H9 (cell line): ENCODE measurements around the gene GNE. TPM values are rescaled to one million over a fixed set of nuclear protein-coding genes. Genes with fewer than 3 reads are reported as not detected.
"Not testable (repeated sequence)": the region's sequence is repeated elsewhere in the genome, so short reads cannot be mapped to it uniquely, and the experiment has no call there.

Source experiments
- DNase-seq: peaks from one replicate; pipeline ENCODE4 v3.0.0-alpha.2; 2017
- H2AFZ ChIP-seq: one replicate; pipeline ENCODE4 v1.6.1; 2013; ENCODE audit warnings: mild to moderate bottlenecking, low read length, control low read depth, moderate library complexity
- H2AK5ac ChIP-seq: 2 replicates; pipeline ENCODE4 v1.6.1; 2013; ENCODE audit warnings: low read length, control low read depth, mixed read lengths; ENCODE audit not compliant: insufficient read length
- H2BK120ac ChIP-seq: one replicate; pipeline ENCODE4 v1.6.1; 2013; ENCODE audit warnings: low read depth, mild to moderate bottlenecking, low read length, control low read depth, inconsistent platforms; ENCODE audit not compliant: poor library complexity, severe bottlenecking
- H2BK12ac ChIP-seq: 2 replicates; pipeline ENCODE4 v1.6.1; 2013; ENCODE audit warnings: low read length, control low read depth, mixed read lengths, low read depth; ENCODE audit not compliant: insufficient read length
- H2BK15ac ChIP-seq: 2 replicates; pipeline ENCODE4 v1.6.1; 2013; ENCODE audit warnings: low read depth, low read length, control low read depth
- H2BK20ac ChIP-seq: one replicate; pipeline ENCODE4 v1.6.1; 2013; ENCODE audit warnings: low read depth, mild to moderate bottlenecking, low read length, control low read depth, inconsistent platforms; ENCODE audit not compliant: poor library complexity, severe bottlenecking
- H2BK5ac ChIP-seq: 2 replicates; pipeline ENCODE4 v1.6.1; 2013; ENCODE audit warnings: low read length, control low read depth, mixed read lengths; ENCODE audit not compliant: insufficient read length
- H3K14ac ChIP-seq: 2 replicates; pipeline ENCODE4 v1.6.1; 2013; ENCODE audit warnings: low read length, control low read depth; ENCODE audit not compliant: insufficient read depth
- H3K18ac ChIP-seq: 2 replicates; pipeline ENCODE4 v1.6.1; 2013; ENCODE audit warnings: low read depth, mild to moderate bottlenecking, mixed read lengths, low read length, control low read depth; ENCODE audit not compliant: insufficient read length
- H3K23ac ChIP-seq: 2 replicates; pipeline ENCODE4 v1.6.1; 2013; ENCODE audit warnings: low read length, control low read depth, mixed read lengths, low read depth; ENCODE audit not compliant: insufficient read length
- H3K23me2 ChIP-seq: 2 replicates; pipeline ENCODE4 v1.6.1; 2013; ENCODE audit warnings: low read depth, mild to moderate bottlenecking, mixed read lengths, low read length, control low read depth; ENCODE audit not compliant: insufficient read length, poor library complexity, severe bottlenecking
- H3K27ac ChIP-seq: 2 replicates; pipeline ENCODE4 v1.5.1; 2013; ENCODE audit warnings: low read length, control low read depth, mixed read lengths, low read depth; ENCODE audit not compliant: insufficient read length
- H3K27me3 ChIP-seq: 2 replicates; pipeline ENCODE4 v1.6.1; 2013; ENCODE audit warnings: low read length, control low read depth, inconsistent platforms; ENCODE audit not compliant: insufficient read depth
- H3K4ac ChIP-seq: 2 replicates; pipeline ENCODE4 v1.6.1; 2013; ENCODE audit warnings: low read depth, mild to moderate bottlenecking, control low read depth, inconsistent platforms, low read length, moderate library complexity
- H3K4me1 ChIP-seq: 2 replicates; pipeline ENCODE4 v1.6.1; 2013; ENCODE audit warnings: low read length, control low read depth, inconsistent platforms; ENCODE audit not compliant: insufficient read depth
- H3K4me2 ChIP-seq: 2 replicates; pipeline ENCODE4 v1.6.1; 2013; ENCODE audit warnings: low read length, control low read depth, mixed read lengths; ENCODE audit not compliant: insufficient read length, insufficient read depth
- H3K56ac ChIP-seq: 2 replicates; pipeline ENCODE4 v1.6.1; 2013; ENCODE audit warnings: low read depth, mild to moderate bottlenecking, mixed read lengths, low read length, control low read depth; ENCODE audit not compliant: insufficient read length
- H3K79me1 ChIP-seq: 2 replicates; pipeline ENCODE4 v1.6.1; 2013; ENCODE audit warnings: low read depth, mild to moderate bottlenecking, moderate library complexity, low read length, control low read depth, inconsistent platforms; ENCODE audit not compliant: insufficient read depth, poor library complexity, severe bottlenecking
- H3K79me2 ChIP-seq: 2 replicates; pipeline ENCODE4 v1.6.1; 2013; ENCODE audit warnings: low read length, control low read depth, inconsistent platforms; ENCODE audit not compliant: insufficient read depth
- H3K9ac ChIP-seq: 2 replicates; pipeline ENCODE4 v1.6.1; 2013; ENCODE audit warnings: low read length, control low read depth, mixed read lengths; ENCODE audit not compliant: insufficient read length; ENCODE audit errors: extremely low read depth
- H3K9me3 ChIP-seq: one replicate; pipeline ENCODE4 v1.6.1; 2013; ENCODE audit warnings: low read depth, low read length, inconsistent platforms; ENCODE audit not compliant: control insufficient read depth
- H3T11ph ChIP-seq: one replicate; pipeline ENCODE4 v1.6.1; 2013; ENCODE audit warnings: mild to moderate bottlenecking, low read length, control low read depth, inconsistent platforms
- H4K20me1 ChIP-seq: one replicate; pipeline ENCODE4 v1.6.1; 2013; ENCODE audit not compliant: control insufficient read depth, insufficient read length, insufficient read depth
- H4K5ac ChIP-seq: 2 replicates; pipeline ENCODE4 v1.6.1; 2013; ENCODE audit warnings: low read depth, mild to moderate bottlenecking, mixed read lengths, low read length, control low read depth; ENCODE audit not compliant: insufficient read length
- H4K8ac ChIP-seq: replicated peaks from 2 replicates; pipeline ENCODE4 v1.6.1; 2013; ENCODE audit warnings: low read length, control low read depth, mixed read lengths, low read depth; ENCODE audit not compliant: insufficient read length
- H4K91ac ChIP-seq: 2 replicates; pipeline ENCODE4 v1.6.1; 2013; ENCODE audit warnings: low read depth, mild to moderate bottlenecking, moderate library complexity, mixed read lengths, low read length, control low read depth; ENCODE audit not compliant: insufficient read length
- H3K27ac Mint-ChIP-seq, 3 experiments: 2 replicates in 2 of 3; 3 replicates in 1 of 3; pipeline ENCODE4 v1.8.0; 2020 to 2021; ENCODE audit warnings: mixed read lengths in 3 of 3, mild to moderate bottlenecking in 1 of 3, moderate library complexity in 1 of 3
- H3K27me3 Mint-ChIP-seq: 2 replicates; pipeline ENCODE4 v1.8.0; 2021; ENCODE audit warnings: low read depth, mild to moderate bottlenecking, moderate library complexity, mixed read lengths
- H3K36me3 Mint-ChIP-seq, 3 experiments: 2 replicates in 2 of 3; 3 replicates in 1 of 3; pipeline ENCODE4 v1.8.0; 2020 to 2021; ENCODE audit warnings: low read depth in 3 of 3, mixed read lengths in 3 of 3; ENCODE audit not compliant: insufficient read depth in 1 of 3
- H3K4me1 Mint-ChIP-seq, 2 experiments: 2 replicates each; pipeline ENCODE4 v1.8.0; 2020; ENCODE audit warnings: mixed read lengths in 2 of 2
- H3K4me3 Mint-ChIP-seq, 2 experiments: 2 replicates in 1 of 2; 3 replicates in 1 of 2; pipeline ENCODE4 v1.8.0; 2020 to 2021; ENCODE audit warnings: mild to moderate bottlenecking in 2 of 2, mixed read lengths in 2 of 2, moderate library complexity in 1 of 2
- H3K9me3 Mint-ChIP-seq, 2 experiments: 2 replicates in 1 of 2; 3 replicates in 1 of 2; pipeline ENCODE4 v1.8.0; 2020; ENCODE audit warnings: mild to moderate bottlenecking in 2 of 2, mixed read lengths in 2 of 2, moderate library complexity in 1 of 2
- CTCF ChIP-seq: fragments of 200-600 bp; sonication (generic); conservative IDR thresholded peaks from 3 replicates; pipeline ENCODE4 v1.8.0; 2021; ENCODE audit warnings: antibody characterized with exemption, mild to moderate bottlenecking
- WGBS: extraction: QIAGEN DNeasy Blood & Tissue Kit; methylation state at CpG from one replicate; pipeline ENCODE4 v1.1.7; 2013; ENCODE audit warnings: missing lambda C conversion rate, low lambda C conversion rate, mixed read lengths; ENCODE audit not compliant: insufficient read length; ENCODE audit errors: extremely low coverage; 5-methylcytosine and 5-hydroxymethylcytosine counted together
- total RNA-seq: library from RNA; stranded (reverse); gene quantifications from 2 replicates; pipeline ENCODE4 v1.2.1, GENCODE V29; 2021

GNE gene
- total RNA-seq, 1 experiment from 2014 or later = 6.3 TPM

DNA sequence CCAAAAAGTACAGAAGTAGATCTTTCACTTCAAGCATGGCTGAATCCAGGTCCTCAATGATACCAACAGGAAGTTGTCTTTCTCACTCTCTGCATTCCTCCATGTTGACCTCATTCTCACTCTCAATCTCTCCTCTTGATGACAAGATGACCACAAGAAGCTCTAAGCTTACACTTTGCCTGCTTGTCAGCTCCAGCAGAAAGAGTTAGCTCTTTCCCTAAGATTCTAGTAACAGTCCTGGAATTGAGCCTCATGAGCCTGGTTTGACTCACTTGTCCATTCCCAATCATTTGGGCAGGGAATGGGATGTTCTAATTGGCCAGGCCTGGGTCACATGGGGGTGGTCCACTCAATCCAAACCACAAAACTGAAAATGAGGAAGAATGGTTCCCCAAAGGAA, 70.8 kb downstream of the GNE start:
- Histone ChIP-seq H2BK120ac (no peak overlapping the region), H3K23ac (no peak overlapping the region), H3K79me2 (peaks cover 13% of the 10 kb centered on the region; the same call in 1 of the 2 replicates), H2AFZ (no peak overlapping the region), H3K9me3 (no peaks in the 10 kb centered on the region), H2BK15ac (no peak overlapping the region), H3T11ph (no peak overlapping the region), H4K8ac (no peak overlapping the region), H4K91ac (no peak overlapping the region), H3K27ac (no peak overlapping the region), H2BK12ac (no peak overlapping the region), H3K23me2 (peaks cover 10% of the 10 kb centered on the region), H2BK5ac (no peak overlapping the region), H2BK20ac (no peak overlapping the region), H4K20me1 (no peaks in the 10 kb centered on the region), H3K9ac (no peak overlapping the region), H3K4ac (no peak overlapping the region), H2AK5ac (no peak overlapping the region), H4K5ac (no peak overlapping the region), H3K4me1 (0 out of 2 replicates have a peak, but pooled peaks cover 4% of the 10 kb centered on the region), H3K4me2 (no peak overlapping the region), H3K79me1 (peaks cover 3% of the 10 kb centered on the region), H3K14ac (no peak overlapping the region), H3K56ac (no peak overlapping the region), H3K27me3 (no peaks in the 10 kb centered on the region), H3K18ac (no peak overlapping the region)
- Mint-ChIP-seq H3K27me3 (peaks cover 10% of the 10 kb centered on the region), H3K4me3 (no peak overlapping the region), H3K27ac (no peak overlapping the region), H3K36me3 (no peaks in the 10 kb centered on the region; a peak in 1 of 7 replicates), H3K9me3 (peaks cover under 1 to 3% of the 10 kb centered on the region in 2 experiments; a peak in 3 of 5 replicates), H3K4me1 (peaks cover 13 to 17% of the 10 kb centered on the region in 2 experiments)
- no peak for TF ChIP-seq CTCF
- DNase-seq = no peak

GRCh38 chr9:36180243-36180642, 78.0 kb downstream of the GNE start:
- not testable (repeated sequence) for H3K4ac ChIP-seq, H4K20me1 ChIP-seq, H3K4me1 ChIP-seq, H3K79me1 ChIP-seq, H3K27ac Mint-ChIP-seq, H3K27ac ChIP-seq, H2AK5ac ChIP-seq, H3K23me2 ChIP-seq, H2BK20ac ChIP-seq, H3T11ph ChIP-seq, H3K56ac ChIP-seq, H2BK12ac ChIP-seq, H3K79me2 ChIP-seq, H4K5ac ChIP-seq, H3K14ac ChIP-seq, DNase-seq, H3K4me3 Mint-ChIP-seq, H3K4me1 Mint-ChIP-seq, H3K4me2 ChIP-seq, H2AFZ ChIP-seq, H3K27me3 ChIP-seq, H3K9me3 ChIP-seq, H3K36me3 Mint-ChIP-seq, H2BK5ac ChIP-seq, H4K8ac ChIP-seq, H3K9ac ChIP-seq, H3K23ac ChIP-seq, H2BK15ac ChIP-seq, H4K91ac ChIP-seq, H3K18ac ChIP-seq, H2BK120ac ChIP-seq
- no CpG with 5 or more reads among the region's 6 CpGs for WGBS
- H3K27me3 Mint-ChIP-seq = peaks cover 11% of the 10 kb centered on the region
- H3K9me3 Mint-ChIP-seq = peaks cover 25 to 31% of the 10 kb centered on the region in 2 experiments
